Transverse colon (tissue), 4 donors: Measurements from ENCODE around the gene RPS2.

Experiments
- CTCF ChIP-seq, 5 experiments: fragments of 200-600 bp in 3 of 5; fragments of 450-650 bp in 2 of 5; sonication (generic) in 3 of 5; IDR thresholded peaks; 1 replicate in 2 of 5; 2 replicates in 3 of 5; pipeline ENCODE4 v1.5.1; 2016 to 2017; ENCODE audit warnings: antibody characterized with exemption in 5 of 5, inconsistent platforms in 3 of 5, mild to moderate bottlenecking in 2 of 5, moderate library complexity in 1 of 5
- POLR2A ChIP-seq: fragments of 450-650 bp; IDR thresholded peaks from one replicate; pipeline ENCODE4 v1.6.1; 2016; ENCODE audit warnings: antibody characterized with exemption, mild to moderate bottlenecking, moderate library complexity
- POLR2AphosphoS5 ChIP-seq, 3 donors: sonication (generic); formaldehyde crosslinking; IDR thresholded peaks; one replicate each; pipeline ENCODE4 v1.6.1; 2016; ENCODE audit warnings: antibody characterized with exemption in 3 of 3

- TF ChIP-seq CTCF (IDR thresholded peaks at IDR 0.05), result no peak
- peak; percentile 68 to 87 (median 83) for TF ChIP-seq POLR2AphosphoS5 (IDR thresholded peaks at IDR 0.05)
- peak; percentile 72 for TF ChIP-seq POLR2A
These were observed 27.5 kb upstream of the RPS2 start for GRCh38 chr16:1991948-1992703.
